Epidermal melanocyte (primary cell): ENCODE results near the gene CHMP6.

ENCODE experiments used
- DNase-seq: peaks from one replicate; pipeline ENCODE4 v3.0.0; 2011; ENCODE audit warnings: low spot score; ENCODE audit not compliant: insufficient read length

CHMP6 gene

DNA sequence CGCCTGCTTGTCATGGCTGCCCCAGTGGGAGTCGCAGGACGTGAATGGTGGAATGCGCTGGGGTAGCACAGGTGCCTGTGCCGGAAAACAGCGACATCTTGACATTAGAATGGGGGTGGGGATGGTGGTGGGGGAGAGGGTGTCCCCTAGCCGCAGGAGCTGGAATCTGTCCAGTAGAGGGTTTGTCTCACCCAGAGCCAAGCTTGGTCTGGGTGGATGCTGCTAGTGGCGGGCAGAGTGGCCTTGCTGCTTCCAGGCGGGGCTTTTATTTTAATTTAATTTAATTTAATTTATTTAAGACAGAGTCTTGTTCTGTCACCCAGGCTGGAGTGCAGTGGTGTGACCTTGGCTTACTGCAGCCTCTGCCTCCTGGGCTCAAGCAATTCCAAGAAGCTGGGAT, 51.0 kb downstream of the CHMP6 start:
- DNase-seq, result no peak

DNA sequence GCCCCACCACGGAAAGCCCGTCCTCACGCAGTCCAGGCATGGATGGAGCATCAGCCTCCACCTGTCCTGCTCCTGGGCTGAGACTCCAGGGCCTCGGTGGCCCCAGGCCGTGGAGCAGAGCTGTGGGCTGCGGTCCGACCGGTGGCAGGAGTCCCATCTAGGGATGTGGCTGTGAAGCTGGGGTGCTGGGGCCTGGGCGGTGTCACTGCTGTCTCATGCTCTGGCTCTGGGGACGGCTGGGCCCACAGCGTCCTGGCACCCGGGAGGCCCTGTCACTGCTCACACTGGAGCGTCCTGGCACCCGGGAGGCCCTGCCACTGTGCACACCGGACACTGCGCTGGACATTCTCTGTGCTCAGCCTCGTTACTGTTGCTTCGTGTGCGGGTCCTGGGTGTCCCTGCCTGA, 51.7 kb downstream of the CHMP6 start:
- DNase-seq, result no peak

DNA sequence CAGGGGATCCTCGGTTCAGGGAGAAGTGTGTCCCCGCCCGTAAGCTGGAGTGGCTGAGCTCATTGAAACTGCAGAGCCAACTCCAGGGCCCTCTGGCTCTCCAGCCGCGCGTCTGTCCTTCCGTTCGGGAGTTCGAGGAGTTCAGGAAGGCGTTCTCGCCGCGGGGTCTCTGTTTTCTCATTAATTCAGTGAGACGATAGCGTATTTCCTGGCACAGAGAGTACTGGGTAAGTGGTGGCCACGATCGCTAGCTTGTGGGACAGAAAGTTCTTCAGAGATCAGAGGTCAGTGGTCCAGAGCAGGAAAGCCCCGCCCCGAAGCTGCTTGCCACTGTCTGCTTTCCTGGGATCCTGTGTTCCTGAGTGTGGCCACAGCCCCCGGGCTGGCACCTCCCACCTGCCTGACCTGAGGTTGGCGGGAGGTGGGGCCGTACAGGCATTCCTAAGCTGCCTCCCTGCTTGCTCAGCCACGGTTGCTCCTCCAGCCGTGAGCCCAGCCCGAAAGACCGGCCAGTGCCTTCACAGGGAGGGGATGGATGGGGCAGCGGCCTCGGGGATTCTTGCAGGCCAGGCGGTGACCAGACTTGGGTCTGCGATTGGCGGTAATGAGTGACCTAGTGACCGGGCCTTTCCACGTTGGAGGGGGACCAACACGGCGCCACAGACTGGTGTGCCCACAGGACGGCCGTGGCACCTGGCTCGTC, 52.2 kb downstream of the CHMP6 start:
- no peak for DNase-seq

DNA sequence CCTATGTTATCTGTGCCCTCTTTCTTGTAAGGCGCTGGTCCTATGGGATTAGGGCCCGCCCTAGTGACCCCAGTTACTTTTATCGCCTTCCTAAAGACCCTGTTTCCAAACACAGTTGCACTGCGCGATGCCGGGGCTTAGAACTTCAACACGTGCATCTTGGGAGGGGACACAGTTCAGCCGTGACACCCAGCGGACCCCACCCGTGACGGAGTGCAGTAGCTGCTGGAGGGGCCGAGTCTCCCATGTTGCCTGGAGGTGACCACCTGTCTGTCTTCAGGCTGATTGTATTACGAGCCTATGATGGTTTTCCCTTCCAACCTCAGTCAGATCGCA, 52.8 kb downstream of the CHMP6 start:
- DNase-seq, result no peak

DNA sequence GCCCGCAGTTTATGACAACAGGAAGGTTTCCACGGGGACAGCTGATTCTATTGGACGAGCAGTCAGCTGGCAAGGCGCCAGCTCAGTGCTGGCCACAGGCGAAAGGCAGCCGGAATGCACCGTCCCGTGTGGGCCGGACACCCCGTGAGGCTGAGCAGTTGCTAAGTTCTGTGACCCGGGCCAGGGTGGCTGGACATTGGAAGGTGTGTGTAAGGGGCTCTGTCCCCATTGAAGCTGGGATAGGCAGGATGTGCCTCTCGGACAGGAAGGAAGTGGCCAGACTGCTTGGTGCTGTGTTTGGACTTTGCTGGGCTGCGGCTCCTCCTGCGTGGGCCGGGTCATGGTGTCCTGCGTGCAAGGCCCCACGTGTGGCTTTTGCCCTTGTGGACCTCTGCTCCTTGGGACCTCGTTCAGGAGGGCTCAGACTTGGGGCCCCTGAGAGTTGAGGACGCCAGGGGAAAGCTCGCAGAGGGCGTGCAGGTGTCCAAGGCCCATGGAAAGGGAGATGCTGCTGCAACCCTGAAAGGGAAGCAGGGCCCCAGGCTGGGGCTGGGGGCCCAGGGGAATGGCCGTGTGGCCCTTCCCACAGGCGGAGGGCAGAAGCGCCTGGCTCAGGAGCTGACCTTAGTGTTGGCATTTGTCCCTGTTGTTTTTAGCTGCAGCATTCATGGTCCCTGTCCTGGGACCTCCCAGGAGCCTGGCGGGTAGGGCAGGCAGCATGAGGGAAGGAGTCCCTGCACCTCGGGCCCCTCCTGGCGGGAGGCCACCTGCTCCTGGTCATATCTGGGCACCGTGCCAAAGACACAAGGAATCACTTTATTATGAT, 53.3 kb downstream of the CHMP6 start:
- no peak for DNase-seq

DNA sequence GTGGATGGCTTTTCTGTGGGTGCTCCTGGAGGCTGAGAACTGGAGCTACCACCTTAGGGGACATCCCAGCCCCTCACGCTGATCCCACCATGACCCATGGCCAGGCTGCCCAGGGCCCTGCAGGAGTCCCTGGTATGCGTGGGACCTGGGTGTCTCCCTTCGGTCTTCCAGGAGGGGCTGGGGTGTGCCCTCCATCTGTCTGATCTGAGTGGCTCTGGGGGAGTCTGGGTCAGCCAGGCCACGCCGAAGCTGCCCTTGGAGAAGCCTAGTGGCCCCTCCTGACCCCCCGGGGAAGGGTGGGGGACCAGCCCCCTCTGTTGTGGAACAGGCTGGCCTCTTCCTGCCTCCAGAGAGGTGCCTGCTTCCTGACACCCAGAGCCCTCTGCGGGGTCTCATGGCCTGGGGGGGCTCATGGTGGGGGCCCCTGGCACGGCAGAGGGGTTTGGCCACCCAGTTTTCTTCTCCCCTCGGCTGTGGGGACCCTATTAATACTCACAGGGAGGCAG, 54.0 kb downstream of the CHMP6 start:
- DNase-seq, result no peak

DNA sequence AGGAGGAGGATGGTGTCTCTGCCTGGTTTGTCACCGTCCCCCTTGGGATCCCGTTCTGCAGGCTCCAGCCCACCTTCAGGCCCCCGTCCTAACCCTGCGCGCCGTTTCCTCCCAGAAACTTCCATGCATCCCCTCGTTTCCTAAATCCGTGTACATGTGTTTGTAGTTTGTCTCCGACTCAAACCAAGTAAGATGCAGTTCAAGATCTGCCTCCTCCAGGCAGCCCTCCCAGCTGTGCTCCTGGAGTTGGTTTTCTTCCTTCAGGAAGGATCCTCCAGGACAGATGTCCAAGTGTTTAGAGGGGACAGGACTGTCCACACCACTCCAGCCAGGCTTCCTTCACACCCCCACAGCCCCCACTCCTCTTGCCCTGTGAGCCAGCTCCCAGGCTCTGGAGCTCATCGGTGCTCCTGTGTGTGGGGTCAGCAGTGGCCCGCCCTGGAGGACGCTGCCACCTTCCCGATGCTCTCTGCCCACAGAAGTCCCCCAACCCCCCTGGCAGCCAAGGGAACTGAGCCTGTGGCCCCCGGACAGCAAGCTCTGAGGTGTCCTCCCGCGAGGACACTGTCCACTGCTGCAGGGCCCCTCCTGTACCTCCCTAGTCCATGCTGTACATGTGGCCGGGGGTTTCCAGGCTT, 54.6 kb downstream of the CHMP6 start:
- no peak for DNase-seq

DNA sequence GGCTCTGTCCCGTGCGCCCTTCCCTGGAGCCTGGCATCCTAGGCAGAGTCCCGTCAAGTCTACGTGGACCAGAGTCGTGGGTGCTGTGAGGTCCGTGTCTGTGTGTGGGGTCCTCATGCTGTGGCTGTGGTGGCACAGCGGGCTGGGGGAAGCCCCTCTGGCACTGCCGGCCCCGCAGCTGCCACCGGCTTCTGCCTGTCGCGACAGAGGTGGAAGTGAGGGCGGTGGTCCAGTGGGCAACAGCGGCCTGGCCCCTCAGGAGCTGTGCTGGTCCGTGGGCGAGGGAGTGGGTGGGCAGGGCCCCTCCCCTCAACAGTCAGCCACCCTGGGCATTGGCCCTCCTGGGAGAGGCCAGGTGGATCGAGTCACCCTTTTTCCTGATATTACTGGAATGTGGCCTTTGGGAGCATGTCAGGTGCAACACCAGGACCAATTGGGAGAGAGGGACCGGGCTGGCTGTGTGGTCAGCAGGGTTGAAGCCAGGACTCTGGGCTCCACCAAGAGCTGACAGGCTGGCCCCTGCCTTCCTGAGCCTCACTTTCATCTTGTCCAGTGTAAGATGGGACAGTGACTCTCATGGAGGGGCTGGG, 55.2 kb downstream of the CHMP6 start:
- no peak for DNase-seq

DNA sequence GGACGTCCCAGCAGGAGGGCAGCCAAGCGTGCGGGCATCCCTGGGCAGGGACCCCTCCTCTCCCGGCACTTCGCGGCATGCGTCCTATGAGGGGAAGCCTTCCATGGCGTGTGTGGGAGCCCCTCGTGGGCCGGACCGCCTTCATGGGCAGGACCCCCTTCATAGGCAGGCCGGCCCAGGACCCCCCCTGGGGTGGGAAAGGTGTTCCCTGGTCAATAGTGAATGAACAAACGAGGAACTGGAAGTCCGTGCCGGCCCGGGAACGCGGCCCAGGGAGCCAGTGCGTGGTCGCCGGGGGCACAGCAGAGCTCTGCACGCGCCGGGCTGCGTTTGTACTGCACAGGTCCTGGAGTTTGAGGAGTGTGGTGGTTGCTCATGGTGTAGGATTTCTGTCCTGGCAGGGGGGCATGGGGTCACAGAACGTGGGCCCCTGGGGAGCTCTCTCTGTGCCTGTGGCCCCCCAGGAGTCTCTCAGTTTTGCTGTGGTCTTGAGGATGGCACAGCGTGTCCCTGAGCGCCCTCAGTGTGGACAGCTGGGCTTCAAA, 57.3 kb downstream of the CHMP6 start:
- DNase-seq, result no peak

DNA sequence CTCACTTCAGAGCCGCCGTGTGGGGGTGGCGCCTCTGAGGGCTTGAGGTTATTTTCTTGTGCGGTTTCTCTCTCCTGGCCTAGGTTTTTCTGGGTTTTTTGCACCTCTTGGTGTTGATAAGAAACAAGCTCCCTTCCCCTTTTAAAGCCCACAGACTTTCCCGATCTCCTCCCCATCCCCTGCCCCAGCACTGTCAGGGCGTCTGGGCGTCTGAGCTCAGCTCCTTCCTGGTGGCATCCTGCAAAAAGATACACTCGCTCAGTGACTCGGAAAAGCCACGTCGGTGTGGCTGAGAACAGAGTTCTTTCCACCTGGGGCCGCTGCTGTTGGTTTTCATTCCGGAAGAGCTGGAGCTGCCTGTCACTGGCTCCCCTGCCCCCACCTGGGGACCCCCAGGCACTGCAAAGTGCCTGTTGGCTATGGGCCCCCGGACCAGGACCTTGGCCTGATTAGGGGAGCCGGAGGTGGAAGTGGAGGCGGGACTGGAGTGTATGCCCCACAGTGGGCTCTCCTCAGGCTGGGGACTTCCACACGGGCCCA, 57.8 kb downstream of the CHMP6 start:
- DNase-seq, result no peak
